GM12878 (cell line): ENCODE measurements around the gene ADCY1. TPM values are rescaled to one million over a fixed set of nuclear protein-coding genes. Genes with fewer than 3 reads are reported as not detected.

Experiments used
- BACH1 ChIP-seq: fragments of 450-650 bp; IDR thresholded peaks from 2 replicates; pipeline ENCODE4 v1.6.1; 2017; ENCODE audit warnings: mild to moderate bottlenecking, borderline replicate concordance
- NFYA ChIP-seq: IDR thresholded peaks from 2 replicates; pipeline ENCODE4 v1.6.1; 2011; ENCODE audit warnings: low read depth, mild to moderate bottlenecking, low read length, improper control_type of control experiment, borderline replicate concordance
- polyA plus RNA-seq, 11 experiments: library from polyadenylated mRNA; depleted of rRNA in 4 of 11; unstranded in 6 of 11; stranded (reverse) in 5 of 11; fragments of >200 nt; fragmentation: Nextera tagmentation in 4 of 11; fragmentation: Illumina TruSeq in 1 of 11; extraction: Ambion mirVana in 4 of 11; extraction: Trizol in 1 of 11; gene quantifications; 1 replicate in 1 of 11; 2 replicates in 10 of 11; pipeline versions ENCODE4 v1.2.1 to v1.2.3, GENCODE V29; 2011 to 2016; ENCODE audit warnings: inconsistent platforms in 2 of 11, missing spikeins in 2 of 11, low read depth in 1 of 11
- total RNA-seq, 4 experiments: library from RNA; depleted of rRNA in 3 of 4; stranded (reverse); fragments of >200 nt in 3 of 4; fragmentation: Illumina TruSeq in 1 of 4; extraction: Trizol in 1 of 4; gene quantifications; 2 replicates each; pipeline versions ENCODE4 v1.2.1 to v1.2.3, GENCODE V29; 2013 to 2021
- TF ChIP-seq, protein P1 (sequence below): fragments of 450-650 bp; IDR thresholded peaks from 2 replicates; pipeline ENCODE4 v1.6.1; 2017; ENCODE audit warnings: antibody characterized with exemption, mild to moderate bottlenecking, moderate library complexity
- TF ChIP-seq, protein P2 (sequence below): fragments of 450-650 bp; formaldehyde crosslinking; IDR thresholded peaks from 2 replicates; pipeline ENCODE4 v1.5.0; 2022; ENCODE audit warnings: mild to moderate bottlenecking, missing genetic modification characterization

The ADCY1 gene
- total and polyA plus RNA-seq, 10 of the 15 experiments (the other 5 are each of a cell fraction or from before 2014, with no cell fraction given): 0.13 to 1.4 (median 0.45) TPM; not detected in 1

DNA sequence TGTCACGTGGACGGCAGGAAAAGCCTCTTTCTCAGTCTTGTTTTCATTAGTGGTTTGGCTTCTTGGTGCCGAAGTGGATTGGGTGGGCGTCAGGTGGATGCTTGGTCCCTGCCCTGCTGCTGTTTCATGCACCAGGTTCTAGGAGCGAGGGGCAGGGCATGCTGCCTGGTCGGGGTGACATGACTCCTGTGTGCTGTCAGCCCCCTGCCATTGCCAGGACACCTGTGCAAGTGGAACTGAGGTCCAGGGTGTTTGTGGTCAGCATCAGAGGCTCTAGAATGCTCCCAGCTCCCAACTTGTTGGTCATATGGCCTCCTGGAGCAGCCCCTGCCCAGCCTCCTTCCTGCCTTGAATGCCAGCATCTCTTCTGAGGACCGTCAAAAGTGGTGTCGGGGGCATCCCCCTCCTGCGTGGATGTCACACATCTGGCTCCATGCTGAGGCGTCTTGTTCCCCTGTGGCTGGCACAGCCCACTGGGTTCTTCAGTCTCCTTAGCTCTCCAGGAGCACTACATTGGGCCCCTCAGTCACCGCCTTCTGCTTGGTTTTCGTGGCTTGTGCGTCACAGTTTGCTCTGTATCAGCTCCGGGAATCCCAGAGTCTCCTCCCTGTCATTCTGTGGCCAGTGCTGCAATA lies 24.8 kb downstream of the ADCY1 start (continued):
- TF ChIP-seq, protein P1, sequence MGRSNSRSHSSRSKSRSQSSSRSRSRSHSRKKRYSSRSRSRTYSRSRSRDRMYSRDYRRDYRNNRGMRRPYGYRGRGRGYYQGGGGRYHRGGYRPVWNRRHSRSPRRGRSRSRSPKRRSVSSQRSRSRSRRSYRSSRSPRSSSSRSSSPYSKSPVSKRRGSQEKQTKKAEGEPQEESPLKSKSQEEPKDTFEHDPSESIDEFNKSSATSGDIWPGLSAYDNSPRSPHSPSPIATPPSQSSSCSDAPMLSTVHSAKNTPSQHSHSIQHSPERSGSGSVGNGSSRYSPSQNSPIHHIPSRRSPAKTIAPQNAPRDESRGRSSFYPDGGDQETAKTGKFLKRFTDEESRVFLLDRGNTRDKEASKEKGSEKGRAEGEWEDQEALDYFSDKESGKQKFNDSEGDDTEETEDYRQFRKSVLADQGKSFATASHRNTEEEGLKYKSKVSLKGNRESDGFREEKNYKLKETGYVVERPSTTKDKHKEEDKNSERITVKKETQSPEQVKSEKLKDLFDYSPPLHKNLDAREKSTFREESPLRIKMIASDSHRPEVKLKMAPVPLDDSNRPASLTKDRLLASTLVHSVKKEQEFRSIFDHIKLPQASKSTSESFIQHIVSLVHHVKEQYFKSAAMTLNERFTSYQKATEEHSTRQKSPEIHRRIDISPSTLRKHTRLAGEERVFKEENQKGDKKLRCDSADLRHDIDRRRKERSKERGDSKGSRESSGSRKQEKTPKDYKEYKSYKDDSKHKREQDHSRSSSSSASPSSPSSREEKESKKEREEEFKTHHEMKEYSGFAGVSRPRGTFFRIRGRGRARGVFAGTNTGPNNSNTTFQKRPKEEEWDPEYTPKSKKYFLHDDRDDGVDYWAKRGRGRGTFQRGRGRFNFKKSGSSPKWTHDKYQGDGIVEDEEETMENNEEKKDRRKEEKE: no peak
- TF ChIP-seq, protein P2, sequence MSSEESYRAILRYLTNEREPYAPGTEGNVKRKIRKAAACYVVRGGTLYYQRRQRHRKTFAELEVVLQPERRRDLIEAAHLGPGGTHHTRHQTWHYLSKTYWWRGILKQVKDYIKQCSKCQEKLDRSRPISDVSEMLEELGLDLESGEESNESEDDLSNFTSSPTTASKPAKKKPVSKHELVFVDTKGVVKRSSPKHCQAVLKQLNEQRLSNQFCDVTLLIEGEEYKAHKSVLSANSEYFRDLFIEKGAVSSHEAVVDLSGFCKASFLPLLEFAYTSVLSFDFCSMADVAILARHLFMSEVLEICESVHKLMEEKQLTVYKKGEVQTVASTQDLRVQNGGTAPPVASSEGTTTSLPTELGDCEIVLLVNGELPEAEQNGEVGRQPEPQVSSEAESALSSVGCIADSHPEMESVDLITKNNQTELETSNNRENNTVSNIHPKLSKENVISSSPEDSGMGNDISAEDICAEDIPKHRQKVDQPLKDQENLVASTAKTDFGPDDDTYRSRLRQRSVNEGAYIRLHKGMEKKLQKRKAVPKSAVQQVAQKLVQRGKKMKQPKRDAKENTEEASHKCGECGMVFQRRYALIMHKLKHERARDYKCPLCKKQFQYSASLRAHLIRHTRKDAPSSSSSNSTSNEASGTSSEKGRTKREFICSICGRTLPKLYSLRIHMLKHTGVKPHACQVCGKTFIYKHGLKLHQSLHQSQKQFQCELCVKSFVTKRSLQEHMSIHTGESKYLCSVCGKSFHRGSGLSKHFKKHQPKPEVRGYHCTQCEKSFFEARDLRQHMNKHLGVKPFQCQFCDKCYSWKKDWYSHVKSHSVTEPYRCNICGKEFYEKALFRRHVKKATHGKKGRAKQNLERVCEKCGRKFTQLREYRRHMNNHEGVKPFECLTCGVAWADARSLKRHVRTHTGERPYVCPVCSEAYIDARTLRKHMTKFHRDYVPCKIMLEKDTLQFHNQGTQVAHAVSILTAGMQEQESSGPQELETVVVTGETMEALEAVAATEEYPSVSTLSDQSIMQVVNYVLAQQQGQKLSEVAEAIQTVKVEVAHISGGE (CRISPR knock-in tag): no peak
- no peak for TF ChIP-seq NFYA
- TF ChIP-seq BACH1: no peak
